K562 (cell line): Measurements from ENCODE around the gene ENDOD1. TPM values are rescaled to one million over a fixed set of nuclear protein-coding genes. Genes with fewer than 3 reads are reported as not detected.

ENCODE experiments used
- ARHGAP35 ChIP-seq: fragments of 450-650 bp; IDR thresholded peaks from 2 replicates; pipeline ENCODE4 v1.6.1; 2018; ENCODE audit not compliant: partially characterized antibody
- ARNT ChIP-seq, 2 experiments: fragments of 450-650 bp; IDR thresholded peaks; 2 replicates each; pipeline ENCODE4 v1.6.1; 2016; ENCODE audit warnings: mild to moderate bottlenecking in 1 of 2
- BRD9 ChIP-seq: fragments of 450-650 bp; IDR thresholded peaks from 2 replicates; pipeline ENCODE4 v1.6.1; 2018; ENCODE audit warnings: low read depth; ENCODE audit not compliant: partially characterized antibody
- CAMTA2 ChIP-seq: fragments of 250-450 bp; sonication (Bioruptor Pico); conservative IDR thresholded peaks from 2 replicates; pipeline ENCODE4 v1.5.1; 2022
- CBX1 ChIP-seq: sonication (generic); IDR thresholded peaks from 2 replicates; pipeline ENCODE4 v1.6.1; 2016; ENCODE audit warnings: antibody characterized with exemption, low read depth, mild to moderate bottlenecking
- CHAMP1 ChIP-seq: fragments of 450-650 bp; IDR thresholded peaks from 2 replicates; pipeline ENCODE4 v1.6.1; 2016; ENCODE audit warnings: mild to moderate bottlenecking
- E2F5 ChIP-seq: sonication (generic); formaldehyde crosslinking; IDR thresholded peaks from 2 replicates; pipeline ENCODE4 v1.8.0; 2022; ENCODE audit warnings: mild to moderate bottlenecking, missing genetic modification reagents
- ELF1 ChIP-seq: fragments of 200-800 bp; sonication (Bioruptor generic); IDR thresholded peaks from 2 replicates; pipeline ENCODE4 v1.6.1; 2016; ENCODE audit warnings: missing genetic modification characterization, missing compliant biosample characterization
- HDAC8 ChIP-seq: fragments of 450-650 bp; IDR thresholded peaks from 2 replicates; pipeline ENCODE4 v1.6.1; 2016; ENCODE audit warnings: mild to moderate bottlenecking, missing genetic modification characterization, moderate library complexity, missing compliant biosample characterization
- HEY1 ChIP-seq: fragments of 250-450 bp; sonication (Bioruptor Pico); IDR thresholded peaks from 2 replicates; pipeline ENCODE4 v1.5.0; 2020; ENCODE audit warnings: mild to moderate bottlenecking, moderate library complexity, borderline replicate concordance
- HNRNPLL ChIP-seq: fragments of 200-400 bp; formaldehyde crosslinking; IDR thresholded peaks from 2 replicates; pipeline ENCODE4 v1.6.1; 2017; ENCODE audit warnings: low read length, low read depth, mild to moderate bottlenecking; ENCODE audit not compliant: poor library complexity, severe bottlenecking
- NBN ChIP-seq: fragments of 450-650 bp; IDR thresholded peaks from 2 replicates; pipeline ENCODE4 v1.6.1; 2016; ENCODE audit warnings: low read depth, mild to moderate bottlenecking
- NCOA2 ChIP-seq, 2 experiments: fragments of 450-650 bp; IDR thresholded peaks; 2 replicates each; pipeline ENCODE4 v1.6.1; 2018; ENCODE audit warnings: mild to moderate bottlenecking in 2 of 2, moderate library complexity in 1 of 2; ENCODE audit not compliant: partially characterized antibody in 2 of 2
- NRF1 ChIP-seq, 2 experiments: fragments of 450-650 bp; IDR thresholded peaks in 1 of 2; conservative IDR thresholded peaks in 1 of 2; 2 replicates each; pipeline ENCODE4 v1.6.1; 2014; ENCODE audit warnings: mild to moderate bottlenecking in 2 of 2
- SLC30A9 ChIP-seq: fragments of 250-450 bp; sonication (Bioruptor Pico); IDR thresholded peaks from 2 replicates; pipeline ENCODE4 v1.8.0; 2022; ENCODE audit warnings: mild to moderate bottlenecking, moderate library complexity
- SMAD4 ChIP-seq: fragments of 250-450 bp; sonication (Bioruptor Pico); conservative IDR thresholded peaks from 2 replicates; pipeline ENCODE4 v1.8.0; 2021; ENCODE audit warnings: inconsistent platforms, mild to moderate bottlenecking, moderate library complexity
- SOX6 ChIP-seq: fragments of 450-650 bp; IDR thresholded peaks from 2 replicates; pipeline ENCODE4 v1.6.1; 2014; ENCODE audit warnings: mild to moderate bottlenecking
- SUPT5H ChIP-seq: fragments of 450-650 bp; IDR thresholded peaks from 2 replicates; pipeline ENCODE4 v1.6.1; 2016
- TARDBP ChIP-seq: fragments of 450-650 bp; IDR thresholded peaks from 2 replicates; pipeline ENCODE4 v1.6.1; 2016
- TRIM28 ChIP-seq: fragments of 450-650 bp; IDR thresholded peaks from 2 replicates; pipeline ENCODE4 v1.6.1; 2017
- ZBTB26 ChIP-seq: fragments of 450-650 bp; formaldehyde crosslinking; IDR thresholded peaks from 2 replicates; pipeline ENCODE4 v1.4.0; 2022; ENCODE audit warnings: missing genetic modification characterization
- ZBTB9 ChIP-seq: fragments of 450-650 bp; formaldehyde crosslinking; IDR thresholded peaks from 2 replicates; pipeline ENCODE4 v1.4.0; 2020; ENCODE audit warnings: mild to moderate bottlenecking, moderate library complexity
- ZNF24 ChIP-seq: fragments of 450-650 bp; IDR thresholded peaks from 2 replicates; pipeline ENCODE4 v1.6.1; 2016
- ZNF668 ChIP-seq: fragments of 250-450 bp; sonication (Bioruptor Pico); IDR thresholded peaks from 2 replicates; pipeline ENCODE4 v1.8.0; 2022; ENCODE audit warnings: mild to moderate bottlenecking, inconsistent platforms
- polyA plus RNA-seq, 8 experiments: library from polyadenylated mRNA; depleted of rRNA in 4 of 8; stranded (reverse) in 5 of 8; unstranded in 3 of 8; fragments of >200 nt; fragmentation: Nextera tagmentation in 2 of 8; fragmentation: Illumina TruSeq in 1 of 8; extraction: Ambion mirVana in 2 of 8; extraction: Trizol in 1 of 8; gene quantifications; 2 replicates each; pipeline versions ENCODE4 v1.2.1 to v1.2.3, GENCODE V29; 2011 to 2014; ENCODE audit warnings: inconsistent platforms in 1 of 8, missing spikeins in 1 of 8
- total RNA-seq, 7 experiments: library from RNA; depleted of rRNA in 6 of 7; stranded (reverse); fragments of >200 nt in 6 of 7; fragmentation: Illumina TruSeq in 2 of 7; extraction: Trizol in 2 of 7; gene quantifications; 2 replicates each; pipeline versions ENCODE4 v1.2.1 to v1.2.3, GENCODE V29; 2011 to 2021; ENCODE audit warnings: low replicate concordance in 1 of 7

The ENDOD1 gene
- total and polyA plus RNA-seq, 9 of the 15 experiments (the other 6 are each of a cell fraction or from before 2014, with no cell fraction given), result 4.2 to 11.8 (median 9.3) TPM

- TF ChIP-seq ELF1 (tag) (no peak), ZNF668 (peak; percentile 45; the same call in 1 of the 2 replicates), HEY1 (CRISPR knock-in tag) (peak; percentile 93), E2F5 (CRISPR knock-in tag) (no peak), SOX6 (peak; percentile 94), HDAC8 (tag) (no peak), SLC30A9 (no peak), NCOA2 (IDR thresholded peaks at IDR 0.05; ENCODE audit: partially characterized antibody in 2 of 2) (no peak), ZNF24 (no peak), SUPT5H (no peak), CHAMP1 (peak; percentile 96), CBX1 (no peak; the same call in 1 of the 2 replicates), ZBTB26 (CRISPR knock-in tag) (no peak), BRD9 (no peak), SMAD4 (CRISPR knock-in tag) (peak; percentile 91), ZBTB9 (no peak), TRIM28 (no peak), TARDBP (no peak), HNRNPLL (no peak), NRF1 (conservative IDR thresholded peaks at IDR 0.05 in 1 of 2, IDR thresholded peaks at IDR 0.05 in 1 of 2) (no peak), ARNT (IDR thresholded peaks at IDR 0.05) (peak in 1 of 2 experiments; percentile 54; a peak in 2 of 4 replicates), ARHGAP35 (no peak), CAMTA2 (CRISPR knock-in tag) (no peak), NBN (peak; percentile 89; the same call in 1 of the 2 replicates)
These were observed 10.6 kb downstream of the ENDOD1 start (continued) for GRCh38 chr11:95100191-95100648.
